ENCODE results near the gene BAG1.

DNA sequence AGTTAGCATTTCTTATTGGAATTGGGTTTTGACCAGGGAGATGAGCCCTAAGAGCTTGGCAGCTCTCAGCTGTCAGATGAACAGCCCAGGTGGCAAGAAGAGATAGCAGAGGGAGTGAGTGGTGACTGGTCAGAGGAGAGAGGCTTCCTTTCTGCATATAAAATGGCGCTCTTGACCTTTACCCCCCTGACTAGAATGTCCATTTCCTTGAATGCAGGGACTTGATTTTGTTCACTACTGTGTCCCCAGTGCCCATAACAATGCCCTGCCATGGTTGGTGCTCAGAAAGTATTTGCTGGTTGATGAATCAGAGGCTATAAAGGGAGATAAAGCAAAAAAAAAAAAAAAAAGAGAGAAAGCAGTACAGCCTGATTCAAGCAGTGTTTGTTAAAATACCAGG is 7.6 kb upstream of the BAG1 start:
- TF ChIP-seq, protein P1, sequence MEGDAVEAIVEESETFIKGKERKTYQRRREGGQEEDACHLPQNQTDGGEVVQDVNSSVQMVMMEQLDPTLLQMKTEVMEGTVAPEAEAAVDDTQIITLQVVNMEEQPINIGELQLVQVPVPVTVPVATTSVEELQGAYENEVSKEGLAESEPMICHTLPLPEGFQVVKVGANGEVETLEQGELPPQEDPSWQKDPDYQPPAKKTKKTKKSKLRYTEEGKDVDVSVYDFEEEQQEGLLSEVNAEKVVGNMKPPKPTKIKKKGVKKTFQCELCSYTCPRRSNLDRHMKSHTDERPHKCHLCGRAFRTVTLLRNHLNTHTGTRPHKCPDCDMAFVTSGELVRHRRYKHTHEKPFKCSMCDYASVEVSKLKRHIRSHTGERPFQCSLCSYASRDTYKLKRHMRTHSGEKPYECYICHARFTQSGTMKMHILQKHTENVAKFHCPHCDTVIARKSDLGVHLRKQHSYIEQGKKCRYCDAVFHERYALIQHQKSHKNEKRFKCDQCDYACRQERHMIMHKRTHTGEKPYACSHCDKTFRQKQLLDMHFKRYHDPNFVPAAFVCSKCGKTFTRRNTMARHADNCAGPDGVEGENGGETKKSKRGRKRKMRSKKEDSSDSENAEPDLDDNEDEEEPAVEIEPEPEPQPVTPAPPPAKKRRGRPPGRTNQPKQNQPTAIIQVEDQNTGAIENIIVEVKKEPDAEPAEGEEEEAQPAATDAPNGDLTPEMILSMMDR (IDR thresholded peaks at IDR 0.05; ENCODE audit: insufficient read depth, low read length, poor library complexity, severe bottlenecking) = no peak
- TF ChIP-seq EZH2phosphoT487 (conservative IDR thresholded peaks at IDR 0.05; ENCODE audit: low read length) = no peak

Data from SU-DHL-6 (cell line).